Uterus (tissue), 2 donors: Measurements from ENCODE around the gene HRH2.

Source experiments
- POLR2A ChIP-seq, 2 donors: fragments of 450-650 bp; IDR thresholded peaks; one replicate each; pipeline ENCODE4 v1.6.1; 2016; ENCODE audit warnings: antibody characterized with exemption in 2 of 2, mild to moderate bottlenecking in 1 of 2, moderate library complexity in 1 of 2
- TF ChIP-seq, protein P1 (sequence below), 4 experiments: fragments of 200-600 bp in 2 of 4; fragments of 450-650 bp in 2 of 4; sonication (generic) in 2 of 4; IDR thresholded peaks; one replicate each; pipeline ENCODE4 v1.5.1; 2016 to 2019; ENCODE audit warnings: antibody characterized with exemption in 4 of 4, mild to moderate bottlenecking in 2 of 4, moderate library complexity in 1 of 4

DNA sequence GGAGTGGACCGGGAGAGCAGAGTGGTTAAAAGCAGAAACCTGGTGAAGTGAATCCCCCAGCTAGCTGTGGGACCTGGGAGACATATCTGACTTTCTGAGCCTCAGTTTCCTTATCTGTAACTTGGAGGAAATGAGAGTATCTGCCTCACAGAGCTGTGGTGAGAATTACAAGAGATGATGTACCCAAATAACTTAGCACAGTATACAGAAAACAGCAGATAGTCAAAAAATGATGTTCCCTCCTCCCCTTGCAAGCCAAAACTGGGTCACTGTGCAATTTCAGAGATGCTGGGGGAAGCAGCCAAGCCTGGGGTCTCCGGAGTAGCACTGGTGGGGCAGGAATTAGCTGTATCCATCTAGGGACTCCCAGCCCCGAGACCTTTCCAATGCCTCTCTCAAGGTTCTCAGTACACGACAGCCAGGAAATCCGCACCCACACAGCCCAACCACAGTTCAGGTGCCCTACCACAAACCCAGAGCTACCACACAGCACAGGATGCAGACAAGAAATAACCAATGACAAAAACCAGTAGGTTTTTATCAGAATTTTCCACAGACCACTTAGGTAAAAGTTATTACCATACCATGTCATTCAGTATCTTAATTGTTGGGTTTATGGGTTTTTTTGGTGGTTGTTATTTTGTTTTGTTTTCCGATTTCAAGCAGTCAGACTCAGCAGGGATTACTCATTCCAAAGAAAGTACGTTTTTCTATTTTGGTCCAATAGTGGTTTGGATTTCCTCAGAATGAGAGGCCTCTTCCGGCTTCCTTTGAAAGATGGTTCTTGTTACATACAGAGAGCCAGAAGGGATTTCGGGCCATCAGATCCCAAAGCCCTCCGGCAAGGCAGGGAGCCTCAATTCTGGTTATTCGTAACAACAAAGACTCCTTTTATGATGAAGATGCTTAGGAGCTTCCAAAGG is 4.9 kb upstream of the HRH2 start:
- TF ChIP-seq, protein P1, sequence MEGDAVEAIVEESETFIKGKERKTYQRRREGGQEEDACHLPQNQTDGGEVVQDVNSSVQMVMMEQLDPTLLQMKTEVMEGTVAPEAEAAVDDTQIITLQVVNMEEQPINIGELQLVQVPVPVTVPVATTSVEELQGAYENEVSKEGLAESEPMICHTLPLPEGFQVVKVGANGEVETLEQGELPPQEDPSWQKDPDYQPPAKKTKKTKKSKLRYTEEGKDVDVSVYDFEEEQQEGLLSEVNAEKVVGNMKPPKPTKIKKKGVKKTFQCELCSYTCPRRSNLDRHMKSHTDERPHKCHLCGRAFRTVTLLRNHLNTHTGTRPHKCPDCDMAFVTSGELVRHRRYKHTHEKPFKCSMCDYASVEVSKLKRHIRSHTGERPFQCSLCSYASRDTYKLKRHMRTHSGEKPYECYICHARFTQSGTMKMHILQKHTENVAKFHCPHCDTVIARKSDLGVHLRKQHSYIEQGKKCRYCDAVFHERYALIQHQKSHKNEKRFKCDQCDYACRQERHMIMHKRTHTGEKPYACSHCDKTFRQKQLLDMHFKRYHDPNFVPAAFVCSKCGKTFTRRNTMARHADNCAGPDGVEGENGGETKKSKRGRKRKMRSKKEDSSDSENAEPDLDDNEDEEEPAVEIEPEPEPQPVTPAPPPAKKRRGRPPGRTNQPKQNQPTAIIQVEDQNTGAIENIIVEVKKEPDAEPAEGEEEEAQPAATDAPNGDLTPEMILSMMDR (IDR thresholded peaks at IDR 0.05), result no peak
- TF ChIP-seq POLR2A (IDR thresholded peaks at IDR 0.05), result no peak
